Measurements from ENCODE around the gene SLC6A4.
A peak's percentile ranks its signal among the peaks of the same experiment; 100 is the strongest.

DNA sequence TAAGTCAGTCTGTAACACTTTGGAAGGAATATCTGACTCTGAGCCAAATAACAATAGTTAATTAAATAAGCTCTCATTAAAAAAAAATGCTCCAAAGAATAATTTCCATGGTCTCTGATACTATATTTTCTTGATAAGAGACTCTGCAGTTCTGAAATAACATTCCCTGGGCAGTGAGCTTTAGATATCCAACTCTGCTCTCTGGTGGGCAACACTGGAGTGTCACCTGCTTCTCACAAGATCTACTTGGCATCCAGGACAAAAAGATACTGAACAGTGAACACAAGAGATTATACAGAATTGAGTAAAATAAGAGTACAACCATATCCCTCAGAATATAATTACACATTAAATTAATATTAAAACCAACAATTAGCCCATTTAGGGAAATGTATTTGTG is 42.5 kb upstream of the SLC6A4 start:
- TF ChIP-seq, protein P1, sequence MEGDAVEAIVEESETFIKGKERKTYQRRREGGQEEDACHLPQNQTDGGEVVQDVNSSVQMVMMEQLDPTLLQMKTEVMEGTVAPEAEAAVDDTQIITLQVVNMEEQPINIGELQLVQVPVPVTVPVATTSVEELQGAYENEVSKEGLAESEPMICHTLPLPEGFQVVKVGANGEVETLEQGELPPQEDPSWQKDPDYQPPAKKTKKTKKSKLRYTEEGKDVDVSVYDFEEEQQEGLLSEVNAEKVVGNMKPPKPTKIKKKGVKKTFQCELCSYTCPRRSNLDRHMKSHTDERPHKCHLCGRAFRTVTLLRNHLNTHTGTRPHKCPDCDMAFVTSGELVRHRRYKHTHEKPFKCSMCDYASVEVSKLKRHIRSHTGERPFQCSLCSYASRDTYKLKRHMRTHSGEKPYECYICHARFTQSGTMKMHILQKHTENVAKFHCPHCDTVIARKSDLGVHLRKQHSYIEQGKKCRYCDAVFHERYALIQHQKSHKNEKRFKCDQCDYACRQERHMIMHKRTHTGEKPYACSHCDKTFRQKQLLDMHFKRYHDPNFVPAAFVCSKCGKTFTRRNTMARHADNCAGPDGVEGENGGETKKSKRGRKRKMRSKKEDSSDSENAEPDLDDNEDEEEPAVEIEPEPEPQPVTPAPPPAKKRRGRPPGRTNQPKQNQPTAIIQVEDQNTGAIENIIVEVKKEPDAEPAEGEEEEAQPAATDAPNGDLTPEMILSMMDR (IDR thresholded peaks at IDR 0.05): peak in 2 of 4 experiments; percentile 30 to 37
- TF ChIP-seq POLR2AphosphoS5 (IDR thresholded peaks at IDR 0.05): no peak
- no peak for TF ChIP-seq POLR2A (IDR thresholded peaks at IDR 0.05)
